ENCODE measurements around the gene FAM50A. TPM values are rescaled to one million over a fixed set of nuclear protein-coding genes. Genes with fewer than 3 reads are reported as not detected.

The FAM50A gene
- total RNA-seq, 1 donor from 2014 or later = 52.4 TPM

DNA sequence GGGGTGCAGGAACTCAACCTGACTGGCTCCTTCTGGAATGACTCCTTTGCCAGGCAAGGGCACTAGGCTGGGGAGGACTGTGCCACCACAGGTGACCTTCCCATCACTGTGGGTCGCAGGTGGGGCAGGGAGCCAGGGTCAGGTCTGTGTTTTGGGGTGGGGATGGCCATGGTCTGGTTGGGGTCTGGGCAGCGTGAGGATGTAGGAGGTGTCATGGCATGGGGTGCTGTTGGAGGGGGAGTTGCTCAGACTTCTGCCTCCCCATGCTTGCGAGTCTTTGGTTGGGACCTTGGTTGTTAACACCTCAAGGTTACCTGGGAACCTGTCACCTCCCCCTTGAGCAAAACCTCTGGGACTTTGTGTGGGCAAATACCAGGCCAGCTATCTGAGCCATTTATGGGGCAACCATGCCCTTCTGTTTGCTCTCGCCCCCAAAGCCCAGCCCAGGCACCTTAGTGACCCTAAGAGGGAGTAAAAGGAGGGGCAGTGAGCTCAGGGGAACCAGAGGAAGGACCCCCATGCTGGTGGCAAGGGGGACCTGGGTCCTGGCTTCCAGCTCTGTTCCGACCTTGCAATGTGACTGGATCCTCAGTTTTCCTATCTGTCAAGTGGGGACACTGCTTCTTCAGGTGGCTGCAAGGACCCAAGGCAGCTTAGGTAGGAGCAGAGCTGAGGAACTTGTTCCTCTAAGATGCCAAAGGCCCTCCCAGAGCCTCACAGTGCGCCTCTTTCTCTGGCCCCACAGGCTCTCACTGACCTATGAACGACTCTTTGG, 9.4 kb upstream of the FAM50A start:
- H3K27ac ChIP-seq = no peak overlapping the region
- H3K36me3 ChIP-seq = peaks cover 13 to 15% of the 10 kb centered on the region in 2 donors
- no peak overlapping the region for H3K4me3 ChIP-seq
- peaks cover 3 to 12% of the 10 kb centered on the region in 2 donors for H3K4me1 ChIP-seq
- H3K9me3 ChIP-seq = no peaks in the 10 kb centered on the region
- no peak for DNase-seq (ENCODE audit: low spot score in 2 of 2)
- intact Hi-C loops (cut with DNase I) = no loop called here
- no peaks in the 10 kb centered on the region for H3K27me3 ChIP-seq
- TF ChIP-seq, protein P1, sequence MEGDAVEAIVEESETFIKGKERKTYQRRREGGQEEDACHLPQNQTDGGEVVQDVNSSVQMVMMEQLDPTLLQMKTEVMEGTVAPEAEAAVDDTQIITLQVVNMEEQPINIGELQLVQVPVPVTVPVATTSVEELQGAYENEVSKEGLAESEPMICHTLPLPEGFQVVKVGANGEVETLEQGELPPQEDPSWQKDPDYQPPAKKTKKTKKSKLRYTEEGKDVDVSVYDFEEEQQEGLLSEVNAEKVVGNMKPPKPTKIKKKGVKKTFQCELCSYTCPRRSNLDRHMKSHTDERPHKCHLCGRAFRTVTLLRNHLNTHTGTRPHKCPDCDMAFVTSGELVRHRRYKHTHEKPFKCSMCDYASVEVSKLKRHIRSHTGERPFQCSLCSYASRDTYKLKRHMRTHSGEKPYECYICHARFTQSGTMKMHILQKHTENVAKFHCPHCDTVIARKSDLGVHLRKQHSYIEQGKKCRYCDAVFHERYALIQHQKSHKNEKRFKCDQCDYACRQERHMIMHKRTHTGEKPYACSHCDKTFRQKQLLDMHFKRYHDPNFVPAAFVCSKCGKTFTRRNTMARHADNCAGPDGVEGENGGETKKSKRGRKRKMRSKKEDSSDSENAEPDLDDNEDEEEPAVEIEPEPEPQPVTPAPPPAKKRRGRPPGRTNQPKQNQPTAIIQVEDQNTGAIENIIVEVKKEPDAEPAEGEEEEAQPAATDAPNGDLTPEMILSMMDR (IDR thresholded peaks at IDR 0.05) = no peak

DNA sequence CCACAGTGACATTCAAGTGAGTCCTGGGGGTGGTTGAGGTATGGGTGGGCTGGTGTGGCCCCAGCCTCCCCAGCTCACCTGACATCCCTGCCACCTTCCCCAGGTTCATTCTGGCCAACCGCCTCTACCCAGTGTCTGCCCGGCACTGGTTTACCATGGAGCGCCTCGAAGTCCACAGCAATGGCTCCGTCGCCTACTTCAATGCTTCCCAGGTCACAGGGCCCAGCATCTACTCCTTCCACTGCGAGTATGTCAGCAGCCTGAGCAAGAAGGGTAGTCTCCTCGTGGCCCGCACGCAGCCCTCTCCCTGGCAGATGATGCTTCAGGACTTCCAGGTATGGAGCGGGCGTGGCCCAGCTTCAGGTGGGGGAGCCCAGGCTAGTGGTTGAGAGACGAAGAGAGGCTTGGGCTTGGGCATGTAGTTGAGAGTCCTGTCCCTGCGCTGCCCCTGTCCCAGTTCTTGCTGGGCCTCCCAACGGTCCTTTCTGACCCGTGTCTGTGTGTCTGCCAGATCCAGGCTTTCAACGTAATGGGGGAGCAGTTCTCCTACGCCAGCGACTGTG, 8.7 kb upstream of the FAM50A start:
- H3K9me3 ChIP-seq = no peaks in the 10 kb centered on the region
- no peak overlapping the region for H3K27ac ChIP-seq
- TF ChIP-seq, protein P1 (IDR thresholded peaks at IDR 0.05) = no peak
- no peaks in the 10 kb centered on the region for H3K27me3 ChIP-seq
- H3K4me3 ChIP-seq = no peak overlapping the region
- peaks cover 3 to 8% of the 10 kb centered on the region in 2 donors for H3K4me1 ChIP-seq
- DNase-seq (ENCODE audit: low spot score in 2 of 2) = no peak
- intact Hi-C loops (cut with DNase I) = no loop called here
- peaks cover 16 to 20% of the 10 kb centered on the region in 2 donors for H3K36me3 ChIP-seq

- intact Hi-C loops (cut with DNase I) = loop anchor here (1.0 to 2.0 kb wide), 2 partner anchors 8 to 50 kb away; partner anchors contain the start of genes ATP6AP1 and UBL4A
- peak overlapping the region; percentile 62 to 90 for H3K4me3 ChIP-seq
- H3K9me3 ChIP-seq = no peaks in the 10 kb centered on the region
- TF ChIP-seq, protein P1 (IDR thresholded peaks at IDR 0.05) = no peak
- H3K4me1 ChIP-seq = peaks cover 3 to 8% of the 10 kb centered on the region in 2 donors
- peaks cover 26 to 32% of the 10 kb centered on the region in 2 donors for H3K36me3 ChIP-seq
- no peaks in the 10 kb centered on the region for H3K27me3 ChIP-seq
- no peak for DNase-seq (ENCODE audit: low spot score in 2 of 2)
- H3K27ac ChIP-seq = peak overlapping the region; percentile 78 to 96
Observed at GRCh38 chrX:154436374-154436982, 7.5 kb upstream of the FAM50A start.

DNA sequence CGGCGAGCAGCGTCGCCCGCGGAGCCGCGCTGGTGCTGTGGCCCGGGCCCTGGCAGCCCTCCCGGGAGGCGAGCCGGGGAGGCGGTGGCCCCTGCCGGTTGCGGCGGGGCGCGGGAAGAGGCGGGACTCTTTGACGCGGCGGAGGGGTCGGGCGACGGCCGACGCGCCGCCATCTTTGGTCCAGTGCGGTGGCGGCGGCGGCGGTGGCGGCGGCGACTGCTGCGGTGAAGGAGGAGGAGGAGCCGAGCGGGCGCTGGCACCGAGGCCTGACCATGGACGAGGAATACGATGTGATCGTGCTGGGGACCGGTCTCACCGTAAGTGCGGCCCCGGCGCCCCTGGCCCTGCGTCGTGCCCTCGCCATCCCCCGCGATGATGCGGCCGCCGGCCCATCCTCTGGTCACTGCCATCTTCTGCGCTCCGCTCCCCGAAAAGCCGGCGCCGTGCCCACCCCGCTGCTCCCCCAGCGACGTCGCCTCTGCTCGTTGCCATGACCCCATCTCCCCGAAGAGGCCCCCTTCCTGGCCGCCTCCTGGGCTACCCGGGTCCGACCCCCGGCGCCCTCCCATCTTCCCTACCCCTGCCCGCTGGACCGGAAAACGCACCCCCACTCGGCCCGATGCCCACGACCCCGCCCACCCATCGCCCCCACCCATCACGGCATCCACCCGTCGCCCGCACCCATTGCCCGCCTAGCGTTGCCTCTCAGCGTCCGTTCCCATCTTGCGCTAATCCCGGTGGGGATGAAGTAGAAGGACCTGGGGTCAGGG, 6.8 kb upstream of the FAM50A start, which contains the start of gene GDI1:
GDI1 (plus strand) TSS at position 172 of the 770 bp plus-strand sequence; CDS start at position 273, 101 bp downstream.
- Histone ChIP-seq H3K4me3 (peak within 1 kb of the TSS; percentile 62 to 90), H3K36me3 (peaks cover 26 to 39% of the 10 kb centered on the region in 2 donors), H3K27ac (peak within 1 kb of the TSS; percentile 78 to 96), H3K4me1 (peaks cover 3 to 8% of the 10 kb centered on the region in 2 donors), H3K9me3 (no peaks in the 10 kb centered on the region), H3K27me3 (no peaks in the 10 kb centered on the region)
- intact Hi-C loops (cut with DNase I) = loop anchor here (1.0 to 2.0 kb wide), 2 partner anchors 9 to 50 kb away; partner anchors contain the start of genes ATP6AP1 and UBL4A
- TF ChIP-seq, protein P1 (IDR thresholded peaks at IDR 0.05) = no peak
- DNase-seq (ENCODE audit: low spot score in 2 of 2) = no peak

All from ascending aorta (tissue), 2 donors.